ENCODE data around the gene GDF7. TPM values are rescaled to one million over a fixed set of nuclear protein-coding genes. Genes with fewer than 3 reads are reported as not detected.

Gene GDF7
- total RNA-seq, 1 donor from 2014 or later = 11.1 TPM

Other genes with a start within 250 kb of the GDF7 start
- gene RHOB, start 220.1 kb upstream of the GDF7 start, total RNA-seq = 926 and 1,028 TPM in 2 replicates
- gene HS1BP3, start 16.0 kb upstream of the GDF7 start, total RNA-seq = 22.2 and 25.1 TPM in 2 replicates
- 18.9 and 33.1 TPM in 2 replicates for gene LDAH, start 156.0 kb downstream of the GDF7 start, total RNA-seq

Measured in pulmonary artery endothelial cell (primary cell).